OCI-LY1 (cell line): Measurements from ENCODE around the gene VPS37C.

ENCODE experiments used
- H2AFZ ChIP-seq: fragments of 200-600 bp; sonication (generic), shearing (Covaris generic); 2 replicates; pipeline ENCODE4 v1.6.0; 2014; ENCODE audit warnings: antibody characterized with exemption, mild to moderate bottlenecking, low read length
- H3F3A ChIP-seq: fragments of 200-600 bp; sonication (generic), shearing (Covaris generic); 2 replicates; pipeline ENCODE4 v1.6.0; 2014; ENCODE audit warnings: mild to moderate bottlenecking, antibody characterized with exemption, low read length, moderate library complexity; ENCODE audit not compliant: insufficient read depth
- H3K27ac ChIP-seq: fragments of 200-600 bp; sonication (generic); 2 replicates; pipeline ENCODE4 v1.5.1; 2014; ENCODE audit warnings: low read length, mixed run types, mild to moderate bottlenecking, low read depth; ENCODE audit not compliant: poor library complexity, severe bottlenecking
- H3K27me3 ChIP-seq: fragments of 200-600 bp; sonication (generic); 2 replicates; pipeline ENCODE4 v1.6.0; 2014; ENCODE audit warnings: antibody characterized with exemption, mild to moderate bottlenecking, low read length, moderate library complexity; ENCODE audit not compliant: insufficient read depth
- H3K36me3 ChIP-seq: fragments of 200-600 bp; sonication (generic); 2 replicates; pipeline ENCODE4 v1.6.1; 2014; ENCODE audit warnings: mild to moderate bottlenecking, antibody characterized with exemption, low read length, moderate library complexity, mixed read lengths; ENCODE audit not compliant: insufficient read depth
- H3K4me1 ChIP-seq: fragments of 200-600 bp; sonication (generic); 2 replicates; pipeline ENCODE4 v1.5.1; 2014; ENCODE audit warnings: mild to moderate bottlenecking, low read length, moderate library complexity; ENCODE audit not compliant: insufficient read depth, severe bottlenecking
- H3K4me2 ChIP-seq: fragments of 200-600 bp; sonication (generic), shearing (Covaris generic); 2 replicates; pipeline ENCODE4 v1.6.1; 2014; ENCODE audit warnings: low read length
- H3K4me3 ChIP-seq: fragments of 200-600 bp; sonication (generic); 2 replicates; pipeline ENCODE4 v1.5.1; 2014; ENCODE audit warnings: low read length, low read depth, mild to moderate bottlenecking, mixed read lengths; ENCODE audit not compliant: poor library complexity, severe bottlenecking
- H3K79me2 ChIP-seq: fragments of 200-600 bp; shearing (Covaris generic); 2 replicates; pipeline ENCODE4 v1.6.1; 2016; ENCODE audit warnings: mixed run types, low read length, mixed read lengths; ENCODE audit not compliant: insufficient read depth
- H3K9ac ChIP-seq: fragments of 200-600 bp; sonication (generic), shearing (Covaris generic); 2 replicates; pipeline ENCODE4 v1.6.1; 2014; ENCODE audit warnings: mild to moderate bottlenecking, low read length, mixed read lengths
- H3K9me2 ChIP-seq: fragments of 200-600 bp; sonication (generic), shearing (Covaris generic); 2 replicates; pipeline ENCODE4 v1.6.1; 2014; ENCODE audit warnings: low read depth, mild to moderate bottlenecking, low read length, mixed read lengths
- H3K9me3 ChIP-seq: fragments of 200-600 bp; shearing (Covaris generic); 2 replicates; pipeline ENCODE4 v1.6.1; 2014; ENCODE audit warnings: low read length, mixed read lengths
- H4K20me1 ChIP-seq: fragments of 200-600 bp; sonication (generic), shearing (Covaris generic); 2 replicates; pipeline ENCODE4 v1.6.0; 2016; ENCODE audit warnings: mild to moderate bottlenecking, low read length; ENCODE audit not compliant: insufficient read depth
- EZH2 ChIP-seq: fragments of 200-600 bp; sonication (generic), shearing (Covaris generic); IDR thresholded peaks from 2 replicates; pipeline ENCODE4 v1.8.0; 2017; ENCODE audit warnings: borderline replicate concordance, mixed run types, mild to moderate bottlenecking, antibody characterized with exemption, low read length, moderate library complexity, mixed read lengths
- TF ChIP-seq, protein P1 (sequence below): fragments of 200-600 bp; sonication (generic), shearing (Covaris generic); IDR thresholded peaks from 2 replicates; pipeline ENCODE4 v1.5.1; 2017; ENCODE audit warnings: mild to moderate bottlenecking, antibody characterized with exemption, low read length, moderate library complexity, mixed read lengths

VPS37C gene

DNA sequence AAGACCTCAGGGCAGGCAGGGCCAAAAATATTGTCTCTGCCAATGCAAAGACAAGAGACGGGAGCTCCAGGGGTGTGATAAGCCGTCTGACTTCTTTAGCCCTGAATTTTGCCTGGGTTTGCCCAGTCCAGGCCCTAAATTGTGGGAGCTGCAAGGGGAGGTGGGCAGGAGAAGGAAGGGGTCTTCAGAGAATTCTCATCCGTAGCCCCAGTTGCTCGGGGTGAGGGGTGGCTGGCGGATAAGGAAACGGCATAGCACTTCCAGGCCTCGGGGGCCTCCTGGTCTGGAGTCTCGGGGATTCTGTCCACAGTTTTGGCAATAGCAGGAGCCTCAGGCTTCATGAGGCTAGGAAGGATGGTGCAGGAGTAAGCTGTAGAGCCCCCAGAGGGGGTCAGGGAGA, 51.6 kb downstream of the VPS37C start:
- TF ChIP-seq, protein P1, sequence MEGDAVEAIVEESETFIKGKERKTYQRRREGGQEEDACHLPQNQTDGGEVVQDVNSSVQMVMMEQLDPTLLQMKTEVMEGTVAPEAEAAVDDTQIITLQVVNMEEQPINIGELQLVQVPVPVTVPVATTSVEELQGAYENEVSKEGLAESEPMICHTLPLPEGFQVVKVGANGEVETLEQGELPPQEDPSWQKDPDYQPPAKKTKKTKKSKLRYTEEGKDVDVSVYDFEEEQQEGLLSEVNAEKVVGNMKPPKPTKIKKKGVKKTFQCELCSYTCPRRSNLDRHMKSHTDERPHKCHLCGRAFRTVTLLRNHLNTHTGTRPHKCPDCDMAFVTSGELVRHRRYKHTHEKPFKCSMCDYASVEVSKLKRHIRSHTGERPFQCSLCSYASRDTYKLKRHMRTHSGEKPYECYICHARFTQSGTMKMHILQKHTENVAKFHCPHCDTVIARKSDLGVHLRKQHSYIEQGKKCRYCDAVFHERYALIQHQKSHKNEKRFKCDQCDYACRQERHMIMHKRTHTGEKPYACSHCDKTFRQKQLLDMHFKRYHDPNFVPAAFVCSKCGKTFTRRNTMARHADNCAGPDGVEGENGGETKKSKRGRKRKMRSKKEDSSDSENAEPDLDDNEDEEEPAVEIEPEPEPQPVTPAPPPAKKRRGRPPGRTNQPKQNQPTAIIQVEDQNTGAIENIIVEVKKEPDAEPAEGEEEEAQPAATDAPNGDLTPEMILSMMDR, result no peak
- TF ChIP-seq EZH2, result no peak
- Histone ChIP-seq H4K20me1 (no peaks in the 10 kb centered on the region), H3K9ac (no peak overlapping the region), H3K27ac (no peak overlapping the region), H3K79me2 (no peaks in the 10 kb centered on the region), H3K4me2 (no peak overlapping the region), H3K27me3 (0 out of 2 replicates have a peak, but pooled peaks cover 9% of the 10 kb centered on the region), H3F3A (no peaks in the 10 kb centered on the region), H3K4me1 (no peaks in the 10 kb centered on the region), H2AFZ (no peak overlapping the region), H3K36me3 (no peaks in the 10 kb centered on the region), H3K9me2 (no peaks in the 10 kb centered on the region), H3K4me3 (no peak overlapping the region), H3K9me3 (no peaks in the 10 kb centered on the region)

DNA sequence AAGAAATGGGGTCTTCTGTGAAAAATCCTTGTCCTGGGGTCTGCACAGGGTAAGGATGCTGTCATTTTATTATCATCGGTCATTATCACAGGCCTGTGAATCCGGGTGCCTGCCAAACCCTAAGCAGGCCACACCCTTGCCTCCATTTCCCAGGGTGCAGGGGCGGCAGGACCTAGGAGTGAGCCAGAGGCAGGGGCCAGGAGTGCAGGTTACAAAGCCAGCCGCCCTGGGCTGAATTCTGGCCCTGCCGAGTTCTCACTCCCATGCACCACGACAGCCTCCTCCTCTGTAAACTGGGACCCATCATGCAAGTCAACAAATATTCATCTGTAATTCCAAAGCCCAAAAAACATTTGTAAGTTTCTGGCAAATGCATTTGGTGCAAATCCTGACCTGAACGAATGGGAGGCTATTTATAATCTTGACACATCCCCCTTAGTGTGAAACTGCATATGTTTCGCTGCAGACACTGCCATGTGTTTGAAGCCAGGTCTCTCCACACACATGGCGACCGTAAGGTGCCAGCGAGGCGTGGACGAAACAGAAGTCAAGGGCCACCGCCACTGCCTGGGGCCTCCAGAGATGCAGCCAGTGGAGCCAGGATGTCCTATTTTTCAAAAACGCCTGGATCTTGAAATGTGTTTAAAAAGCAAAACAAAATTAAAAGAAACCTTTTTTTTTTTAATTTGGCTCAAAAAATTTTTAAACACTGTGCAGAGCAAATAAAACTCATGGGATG, 52.2 kb downstream of the VPS37C start:
- 0 out of 2 replicates have a peak, but pooled peaks cover 10% of the 10 kb centered on the region for H3K27me3 ChIP-seq
- no peaks in the 10 kb centered on the region for H3K9me3 ChIP-seq
- H3K4me2 ChIP-seq, result no peak overlapping the region
- H3K27ac ChIP-seq, result no peak overlapping the region
- no peaks in the 10 kb centered on the region for H3K9me2 ChIP-seq
- H3K4me3 ChIP-seq, result no peak overlapping the region
- H2AFZ ChIP-seq, result no peak overlapping the region
- H3F3A ChIP-seq, result no peaks in the 10 kb centered on the region
- no peaks in the 10 kb centered on the region for H3K36me3 ChIP-seq
- no peaks in the 10 kb centered on the region for H4K20me1 ChIP-seq
- no peak overlapping the region for H3K9ac ChIP-seq
- no peaks in the 10 kb centered on the region for H3K79me2 ChIP-seq
- TF ChIP-seq, protein P1, result no peak
- TF ChIP-seq EZH2, result no peak
- no peaks in the 10 kb centered on the region for H3K4me1 ChIP-seq

DNA sequence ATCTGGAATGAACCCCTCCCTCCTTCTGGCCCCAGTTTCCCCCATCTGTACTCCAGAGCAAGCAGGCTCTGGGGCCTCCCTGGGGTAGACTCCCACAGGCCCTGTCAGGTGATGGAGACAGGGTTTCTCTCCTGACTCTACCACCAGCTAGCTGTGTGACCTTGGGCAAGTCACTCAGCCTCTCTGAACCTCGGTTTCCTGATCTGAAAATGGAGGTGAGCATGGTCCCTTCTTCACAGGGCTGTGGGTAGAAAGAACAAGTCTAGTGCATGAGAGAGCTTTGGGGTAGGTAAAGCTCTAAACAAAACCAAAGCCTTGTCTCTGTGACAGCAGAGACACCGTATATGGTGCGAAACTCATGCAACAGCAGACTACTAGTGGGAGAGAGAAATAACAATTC, 53.3 kb downstream of the VPS37C start:
- H4K20me1 ChIP-seq, result no peaks in the 10 kb centered on the region

More for the DNA sequence above, 53.3 kb downstream of the VPS37C start:
- H3K27ac ChIP-seq, result no peak overlapping the region
- 0 out of 2 replicates have a peak, but pooled peaks cover 10% of the 10 kb centered on the region for H3K27me3 ChIP-seq
- no peak overlapping the region for H3K9ac ChIP-seq
- no peaks in the 10 kb centered on the region for H3F3A ChIP-seq
- H3K4me1 ChIP-seq, result no peaks in the 10 kb centered on the region
- no peaks in the 10 kb centered on the region for H3K36me3 ChIP-seq
- H3K9me3 ChIP-seq, result no peaks in the 10 kb centered on the region
- H3K79me2 ChIP-seq, result no peaks in the 10 kb centered on the region
- H3K4me2 ChIP-seq, result no peak overlapping the region
- H3K9me2 ChIP-seq, result no peaks in the 10 kb centered on the region
- TF ChIP-seq, protein P1, result no peak
- no peak for TF ChIP-seq EZH2
- no peak overlapping the region for H3K4me3 ChIP-seq
- H2AFZ ChIP-seq, result no peak overlapping the region
